GM19438 (cell line): ENCODE results near the gene FAM83D.
"Not testable (repeated sequence)": the region's sequence is repeated elsewhere in the genome, so short reads cannot be mapped to it uniquely, and the experiment has no call there.

Experiments
- ATAC-seq: cut with Tn5 transposase; IDR thresholded peaks from one replicate; pipeline ENCODE4 v1.9.1; 2021; ENCODE audit warnings: low read depth; ENCODE audit not compliant: unreplicated experiment

FAM83D gene

DNA sequence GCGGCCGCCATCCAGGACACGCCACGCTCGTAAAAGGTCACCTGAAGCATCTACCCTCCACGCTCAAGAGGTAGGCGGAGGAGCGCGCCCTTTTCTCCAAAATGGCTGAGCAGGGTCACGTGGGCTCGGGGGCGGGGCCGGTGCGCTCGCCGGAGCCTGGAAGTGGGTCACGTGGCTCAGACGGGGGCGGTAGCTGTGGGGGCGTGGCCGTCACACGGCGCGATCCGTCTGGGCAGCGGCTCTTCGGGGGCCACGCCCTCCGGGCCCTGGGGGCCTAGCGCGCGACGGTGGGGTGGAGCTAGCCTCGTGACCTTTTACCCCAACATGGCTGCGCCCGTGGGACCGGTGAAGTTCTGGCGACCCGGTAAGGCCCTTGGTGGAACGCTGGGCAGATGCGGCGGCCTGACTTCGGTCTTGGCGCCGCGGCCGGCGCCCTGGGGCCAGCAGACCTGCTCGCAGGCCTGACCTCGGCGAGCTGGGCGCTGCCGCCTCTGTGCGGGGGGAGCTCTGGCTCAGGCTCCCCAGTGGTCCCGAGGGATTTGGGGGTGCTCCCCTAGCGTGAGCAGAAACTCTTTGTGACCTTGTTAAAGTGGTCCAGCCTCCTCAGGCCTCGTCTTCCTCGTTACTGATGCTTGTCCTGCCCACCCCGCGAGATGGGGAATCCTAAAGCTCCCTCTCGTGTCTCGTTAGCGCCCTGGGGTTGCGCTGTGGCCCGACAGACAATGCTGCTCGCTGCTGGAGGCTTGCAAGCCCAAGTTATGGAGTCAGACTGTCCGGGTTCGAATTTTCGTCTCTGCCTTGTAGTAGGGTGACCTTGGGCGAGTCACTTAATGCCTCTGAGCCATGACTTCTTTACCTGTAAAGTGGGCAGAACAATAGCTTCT is 36.1 kb downstream of the FAM83D start, which contains the start of gene DHX35:
DHX35 (plus strand) TSS at position 301 of the 884 bp plus-strand sequence; CDS start at position 325, 24 bp downstream.
- peak; percentile 93 for ATAC-seq

DNA sequence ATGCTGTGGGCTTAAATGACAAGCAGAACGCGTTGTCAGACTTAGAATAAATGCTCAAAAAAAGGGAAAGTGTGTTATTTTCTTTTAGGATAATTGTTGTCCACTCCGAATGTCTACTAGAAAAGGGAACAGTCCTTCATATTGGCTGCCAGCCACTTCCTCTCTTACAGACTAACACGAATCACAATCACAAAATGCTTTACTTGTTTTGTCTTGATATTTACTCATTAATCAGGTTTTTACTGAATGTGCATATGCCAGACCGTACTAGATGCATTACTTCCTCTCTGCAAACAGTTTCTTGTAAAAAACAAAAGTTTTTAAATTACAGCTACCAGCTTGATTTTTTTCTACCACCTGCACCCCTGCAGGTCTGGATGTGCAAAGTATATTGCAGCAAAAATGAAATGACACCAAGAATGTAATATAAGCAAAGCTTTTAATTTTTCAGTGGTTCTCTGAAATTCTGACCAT is 36.7 kb downstream of the FAM83D start:
- ATAC-seq: no peak

DNA sequence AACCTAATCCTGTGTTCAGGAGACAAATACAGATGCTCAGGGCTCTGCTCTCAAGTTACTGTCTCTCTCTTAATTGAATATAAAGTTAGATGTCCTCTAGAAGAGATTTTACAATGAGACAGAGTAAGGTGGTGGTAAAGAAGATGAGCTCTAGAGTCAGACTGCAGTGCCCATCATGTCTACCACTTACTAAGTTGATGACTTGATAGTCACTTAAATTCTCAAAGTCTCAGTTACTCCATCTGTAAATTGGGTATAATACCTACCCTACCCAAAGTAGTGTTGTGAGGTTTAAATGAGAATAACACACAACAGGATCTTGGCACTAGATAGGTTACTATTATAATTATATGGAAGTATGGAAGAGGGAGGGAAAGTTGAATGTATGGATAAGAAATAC is 37.5 kb downstream of the FAM83D start:
- ATAC-seq: no peak

DNA sequence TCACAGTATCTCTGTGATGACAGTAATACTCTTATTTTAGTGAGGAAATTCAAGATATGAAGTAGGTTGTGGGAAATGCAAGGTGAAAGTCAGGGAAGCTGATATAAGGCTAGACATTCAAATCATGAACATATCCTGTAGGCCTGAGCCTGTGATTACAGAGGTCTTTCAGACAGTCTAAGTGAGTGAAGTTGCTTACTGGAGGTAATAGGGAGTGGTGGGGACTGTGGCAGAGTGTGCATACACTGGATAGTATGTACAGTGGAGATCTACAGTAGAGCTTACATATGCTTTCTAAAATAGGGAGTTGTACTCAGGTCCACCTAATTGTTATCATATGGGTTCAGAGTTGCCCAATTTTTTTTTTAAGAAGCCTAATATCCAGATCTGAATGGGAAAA is 39.0 kb downstream of the FAM83D start:
- ATAC-seq: no peak

DNA sequence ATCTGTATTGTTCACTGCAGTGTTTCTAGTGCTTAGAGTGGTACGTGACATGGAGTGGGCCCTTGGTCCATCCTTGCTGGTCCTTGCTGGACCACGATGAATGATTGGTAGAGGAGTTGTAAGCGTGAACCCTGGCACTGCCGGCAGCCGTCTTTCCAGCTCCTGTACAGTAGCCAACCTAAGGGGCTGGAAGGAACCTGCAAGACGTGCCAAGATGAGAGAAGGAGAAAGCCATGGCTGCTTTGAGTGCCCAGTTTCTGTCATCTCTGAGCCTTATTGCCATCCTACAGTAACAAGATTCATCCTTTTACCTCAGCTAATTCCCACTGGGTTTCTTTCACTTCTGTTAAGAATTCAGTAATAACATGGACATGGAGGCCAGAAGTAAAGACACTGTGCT is 41.9 kb downstream of the FAM83D start:
- no peak for ATAC-seq

DNA sequence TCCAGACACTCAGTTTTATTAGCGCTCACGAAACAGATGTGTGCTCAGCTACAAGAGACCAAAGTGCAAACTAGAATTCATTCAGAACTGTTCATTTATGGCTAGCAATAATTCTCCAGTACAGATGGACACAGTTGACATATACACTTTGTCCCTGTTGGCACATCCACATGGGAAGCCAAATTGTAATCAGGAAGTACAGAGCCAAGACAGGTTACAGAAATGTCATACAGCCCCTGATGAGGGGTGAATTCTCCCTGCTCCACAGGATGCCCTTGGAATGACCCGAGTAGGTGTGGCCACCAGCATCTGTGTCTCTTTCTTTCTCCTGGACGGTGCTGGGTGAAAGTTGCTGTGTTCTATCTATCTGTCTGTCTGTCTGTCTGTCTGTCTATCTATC is 43.5 kb downstream of the FAM83D start:
- no peak for ATAC-seq

DNA sequence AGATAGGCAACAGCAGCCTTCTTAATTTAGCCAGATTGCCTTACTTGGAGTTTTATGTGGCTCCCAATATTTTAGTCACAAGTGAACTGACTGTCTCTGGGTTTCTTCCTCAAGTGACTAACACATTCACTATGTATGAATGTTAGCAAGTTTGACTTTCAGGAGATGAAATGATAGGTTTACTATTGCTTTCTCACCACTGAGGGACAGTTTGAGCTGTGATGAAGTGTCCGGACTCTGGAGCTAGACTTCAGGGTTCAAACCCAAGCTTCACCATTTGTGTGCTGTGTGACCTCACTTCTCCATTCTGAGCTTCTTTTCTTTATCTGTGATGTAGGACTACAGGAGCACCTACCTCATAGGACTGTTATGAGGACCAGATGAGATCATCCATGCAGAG is 44.1 kb downstream of the FAM83D start:
- ATAC-seq: no peak

DNA sequence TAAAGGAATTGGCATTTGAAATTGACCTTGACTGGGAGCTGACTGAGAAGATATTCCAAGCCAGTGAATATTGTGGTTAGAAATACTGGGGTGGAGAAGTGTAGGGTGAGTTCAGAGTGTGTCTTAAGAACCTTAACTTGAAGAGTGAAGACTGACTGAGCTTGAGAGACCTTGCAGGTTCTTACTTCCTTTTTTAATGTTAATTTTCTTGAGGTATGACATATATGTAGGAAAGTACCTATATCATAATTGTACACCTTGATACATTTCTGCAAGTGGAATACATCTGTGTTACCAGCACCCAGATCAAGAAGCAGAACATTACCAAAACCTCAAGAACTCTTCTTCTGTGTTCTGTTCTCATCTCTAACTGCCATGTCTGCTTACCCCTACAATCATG is 46.9 kb downstream of the FAM83D start:
- ATAC-seq: no peak

DNA sequence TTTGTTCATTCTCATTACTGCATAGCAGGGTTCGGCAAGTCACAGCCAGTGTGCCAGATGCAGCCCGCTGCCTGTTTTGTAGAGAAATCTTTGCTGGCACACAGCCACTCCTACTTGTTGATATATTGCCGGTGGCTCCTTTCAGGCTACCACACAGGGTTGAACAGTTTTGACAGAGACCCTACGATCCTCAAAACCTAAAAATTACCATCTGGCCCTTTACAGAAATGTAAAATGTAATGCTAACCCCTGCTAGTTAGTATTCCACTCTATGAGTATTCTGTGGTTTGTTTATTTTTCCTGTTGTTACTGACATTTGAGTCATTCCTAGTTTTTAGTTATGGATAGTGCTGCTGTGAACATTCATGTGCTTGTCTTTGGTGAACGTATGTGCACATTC is 47.4 kb downstream of the FAM83D start:
- ATAC-seq: no peak

DNA sequence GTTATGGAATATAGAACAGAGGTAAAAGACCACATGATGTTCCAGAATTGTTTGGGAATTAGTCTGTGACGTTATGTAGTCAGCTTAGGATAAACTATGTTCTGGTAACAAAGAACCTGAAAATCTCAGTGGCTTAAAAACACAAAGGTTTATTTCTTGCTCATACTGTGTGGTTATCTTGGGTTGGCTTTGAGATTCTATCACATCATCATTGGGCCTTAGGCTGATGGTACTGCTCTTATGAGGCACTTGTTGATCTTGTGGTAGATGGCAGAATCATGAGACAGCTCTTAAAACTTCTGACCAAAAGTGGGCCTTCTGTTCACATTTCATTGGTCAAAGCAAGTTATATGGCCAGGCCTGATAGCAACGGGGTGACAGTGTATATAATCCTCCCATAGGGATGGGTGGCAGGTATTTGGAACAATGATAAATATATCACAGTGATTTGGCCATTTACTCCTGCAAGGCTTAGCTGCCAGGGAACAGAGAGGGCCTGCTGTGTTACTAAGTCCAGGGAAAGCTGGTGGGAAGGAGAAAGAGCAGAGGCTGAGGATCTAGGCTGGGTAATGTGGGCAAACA is 49.4 kb downstream of the FAM83D start:
- ATAC-seq: no peak

DNA sequence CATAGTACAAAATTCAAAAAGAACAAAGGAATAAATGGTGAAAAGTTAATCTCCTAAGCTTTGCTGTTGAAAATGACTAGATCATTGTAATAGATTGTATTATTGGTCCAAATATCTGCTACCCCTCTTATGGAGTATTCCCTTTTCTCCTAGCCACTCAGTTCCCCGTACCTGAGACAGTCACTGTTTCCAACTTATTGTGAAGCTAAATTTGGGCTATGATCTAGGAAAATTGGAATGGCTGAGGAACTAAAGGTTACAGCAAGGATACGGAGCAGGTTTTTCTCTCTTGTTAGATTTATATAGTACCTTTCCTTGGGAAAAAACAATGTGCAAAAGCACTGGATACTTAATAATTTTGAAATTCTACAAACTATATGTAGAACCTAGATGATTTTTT is 53.2 kb downstream of the FAM83D start:
- no peak for ATAC-seq

DNA sequence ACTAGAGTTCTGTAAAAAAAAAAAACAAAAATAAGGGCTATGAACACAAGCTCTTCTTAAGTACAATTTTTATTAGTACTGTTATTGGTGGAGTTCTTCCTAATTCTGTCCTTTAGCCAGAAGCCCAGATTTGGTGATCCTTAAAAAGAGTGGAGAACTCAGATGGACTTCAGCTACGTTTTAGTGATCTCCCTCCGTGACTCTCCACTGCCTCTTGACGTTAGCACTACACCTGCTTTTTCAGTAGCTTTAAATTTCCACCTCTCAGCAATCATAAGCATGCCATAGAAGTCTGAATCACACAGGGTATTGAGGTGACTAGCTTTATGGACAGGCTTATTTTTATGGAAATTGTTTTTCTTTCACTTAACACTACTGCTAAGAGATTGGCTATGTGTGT is 53.6 kb downstream of the FAM83D start:
- no peak for ATAC-seq

DNA sequence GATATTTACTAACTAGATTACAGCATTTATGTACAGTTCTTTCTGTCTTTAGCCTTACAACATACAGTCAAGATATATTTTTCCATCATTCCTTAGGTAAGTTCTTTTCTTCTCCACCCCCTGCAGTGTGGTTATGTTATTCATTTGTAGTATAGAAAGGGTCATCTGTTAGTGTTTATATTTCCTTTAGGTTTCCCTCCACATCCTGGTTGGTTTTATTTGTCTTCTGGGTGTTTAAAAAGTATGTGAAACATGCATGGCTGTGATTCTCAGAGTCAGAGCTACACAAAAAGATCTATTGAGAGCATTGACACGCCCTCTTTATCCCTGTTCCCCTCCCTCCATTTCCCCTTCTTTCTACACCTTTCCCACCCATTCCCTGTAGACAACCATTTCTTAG is 56.1 kb downstream of the FAM83D start:
- ATAC-seq: no peak

DNA sequence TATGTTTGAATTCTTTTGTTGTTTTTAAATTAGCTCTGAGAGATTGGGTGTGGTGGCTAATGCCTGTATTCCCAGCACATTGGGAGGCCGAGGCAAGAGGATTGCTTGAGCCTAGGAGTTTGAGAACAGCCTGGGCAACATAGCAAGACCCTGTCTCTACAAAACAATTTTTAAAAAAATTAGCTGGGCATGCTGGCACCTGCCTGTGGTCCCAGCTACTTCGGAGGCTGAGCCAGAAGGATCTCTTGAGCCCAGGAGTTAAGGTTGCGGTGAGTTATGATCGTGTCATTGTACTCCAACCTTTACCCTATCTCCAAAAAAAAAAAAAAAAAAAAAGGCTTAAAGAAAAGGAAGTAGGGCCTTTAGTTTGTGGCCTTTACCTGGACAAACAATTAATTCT is 58.8 kb downstream of the FAM83D start:
- ATAC-seq: no peak

DNA sequence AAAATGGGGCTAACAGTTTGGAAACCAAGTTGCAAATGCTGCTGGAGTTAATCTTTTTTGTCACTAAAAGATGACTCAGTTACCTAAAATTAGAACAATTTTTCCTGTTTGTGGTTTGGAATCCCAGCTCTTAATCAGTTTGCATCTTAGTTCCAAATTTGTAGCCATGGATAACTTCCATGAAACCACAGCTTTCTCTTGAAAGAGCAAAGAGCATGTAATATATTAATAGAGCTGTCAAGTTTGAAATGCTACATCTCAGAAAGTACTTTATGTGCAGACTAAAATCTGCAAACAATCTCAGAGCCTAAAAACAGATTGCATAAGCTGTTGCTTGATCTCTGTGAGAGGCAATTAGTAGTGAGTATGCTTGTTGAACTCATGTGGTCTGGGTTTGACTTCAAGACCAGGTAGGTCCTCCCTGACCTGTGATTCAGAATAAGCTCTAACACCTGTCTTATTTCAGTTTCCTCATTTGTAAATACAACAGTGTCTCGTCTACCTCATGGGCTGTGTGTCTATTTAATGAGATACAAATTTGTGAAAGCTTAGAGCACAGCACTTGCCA is 59.5 kb downstream of the FAM83D start:
- ATAC-seq: no peak

DNA sequence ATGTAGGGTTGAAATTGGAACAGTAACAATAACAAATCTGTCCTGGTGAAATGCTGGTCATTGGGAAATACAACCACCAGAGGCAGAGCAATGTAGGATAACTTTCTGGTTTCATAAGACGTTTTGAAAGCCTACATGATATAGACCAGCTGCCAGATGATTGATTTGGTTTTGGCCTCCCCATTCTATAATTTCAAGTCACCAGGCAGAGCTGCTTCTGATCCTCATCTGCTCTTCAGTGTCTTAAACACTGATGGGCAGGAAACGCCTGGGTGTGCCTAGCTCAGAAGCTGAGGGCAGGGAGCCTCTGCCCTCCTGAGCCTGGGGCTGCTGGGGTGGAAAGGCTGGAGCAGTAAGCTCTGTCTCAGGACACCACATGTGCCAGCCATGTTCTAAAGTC is 60.4 kb downstream of the FAM83D start:
- ATAC-seq: no peak

DNA sequence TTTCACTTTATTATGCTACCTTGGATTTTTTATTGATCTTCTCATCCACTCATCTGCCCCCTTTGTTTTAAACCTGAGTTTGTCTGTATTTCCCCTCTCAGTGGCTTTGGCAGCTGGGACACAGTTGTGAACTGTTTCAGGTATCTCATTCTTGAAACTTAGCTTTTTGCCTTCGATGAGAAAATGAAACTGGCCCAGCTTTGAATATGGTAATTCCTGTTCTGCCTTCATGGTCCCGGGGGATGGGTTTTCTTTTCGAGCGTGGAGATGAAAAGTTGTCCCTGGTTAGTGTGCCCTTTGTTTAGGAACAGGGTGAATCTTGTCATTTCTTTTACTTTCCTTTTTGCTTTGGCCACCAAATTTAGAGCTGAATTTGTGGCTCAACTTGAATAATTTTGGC is 61.6 kb downstream of the FAM83D start:
- peak; percentile 76 for ATAC-seq

DNA sequence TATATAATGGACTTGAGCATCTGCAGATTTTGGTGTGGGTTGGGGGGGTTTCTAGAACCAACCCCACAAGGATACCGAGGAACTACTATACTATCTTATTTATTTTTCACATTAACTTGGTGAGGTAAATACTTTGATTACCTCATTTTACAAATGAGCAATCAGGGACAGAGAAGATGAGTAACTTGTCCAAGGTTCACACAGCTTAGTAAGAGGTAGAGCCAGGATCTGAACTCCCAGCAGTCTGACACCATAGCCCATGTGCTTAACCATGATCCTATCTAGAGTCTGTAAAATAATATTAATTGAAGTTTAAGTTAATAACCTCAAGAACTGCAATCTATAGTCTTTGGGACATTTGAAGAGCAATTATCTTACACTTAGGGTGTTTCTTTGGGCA is 64.5 kb downstream of the FAM83D start:
- ATAC-seq: no peak

DNA sequence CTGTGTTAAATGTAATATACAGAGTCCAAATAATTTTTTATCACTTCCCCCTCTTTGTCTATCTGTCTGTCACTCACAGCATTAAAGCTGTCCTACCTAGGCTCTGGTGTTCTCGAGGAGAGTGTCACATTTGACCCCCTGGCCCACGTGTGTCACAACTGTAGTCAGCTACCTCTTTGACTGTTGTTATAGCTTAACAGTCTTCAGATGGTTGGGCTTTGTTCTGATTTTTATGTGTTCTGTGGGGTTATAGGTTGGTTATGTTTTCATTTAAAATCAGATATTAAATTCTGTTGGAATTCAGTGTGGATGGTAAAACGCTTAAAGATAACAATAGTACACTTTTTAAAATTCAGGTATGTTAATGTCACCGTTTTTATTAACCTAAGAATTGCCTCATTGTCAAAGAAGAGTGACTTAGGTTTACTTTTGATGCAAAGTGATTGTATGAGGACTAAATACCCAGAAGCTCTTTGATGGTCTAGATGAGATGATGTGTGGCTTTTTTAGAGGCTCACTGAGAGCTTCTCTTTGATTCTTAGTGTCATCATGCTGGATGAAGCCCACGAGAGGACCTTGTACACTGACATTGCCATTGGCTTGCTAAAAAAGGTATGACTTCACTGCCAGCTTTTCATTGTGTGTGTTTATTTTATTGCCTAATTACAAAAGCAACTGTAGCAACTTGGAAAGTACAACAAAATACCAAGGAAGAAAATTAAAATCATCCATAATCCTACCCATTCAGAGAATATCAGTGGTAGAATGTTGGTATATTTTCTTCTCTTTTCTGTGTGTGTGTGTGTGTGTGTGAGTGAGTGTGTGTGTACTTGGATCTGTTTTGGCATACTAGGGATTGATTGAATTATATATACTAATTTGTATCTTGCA is 65.8 kb downstream of the FAM83D start:
- ATAC-seq: no peak

DNA sequence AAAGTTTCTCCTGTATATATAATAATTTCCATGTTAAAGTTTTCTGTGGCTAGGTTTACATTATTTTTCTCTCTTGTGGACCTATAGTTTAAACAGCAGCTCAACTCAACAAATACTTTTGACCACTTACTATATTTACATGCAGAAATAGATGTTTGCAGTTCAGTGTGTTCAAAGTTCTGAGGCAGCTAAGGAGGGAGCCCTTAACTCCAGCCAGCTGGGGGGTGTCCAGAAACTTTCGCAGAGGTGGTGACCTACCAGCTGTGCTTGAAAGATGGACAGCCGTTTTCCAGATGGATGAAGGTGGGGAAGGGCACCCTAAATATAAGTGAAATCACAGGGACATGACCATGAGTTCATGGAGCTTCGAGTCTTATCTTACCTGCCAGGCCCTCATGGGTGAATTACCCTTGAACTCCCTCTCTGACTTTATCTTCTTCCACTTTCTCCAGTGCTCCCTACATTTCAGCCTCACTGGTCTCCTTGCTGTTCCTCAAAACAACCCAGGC is 69.4 kb downstream of the FAM83D start:
- ATAC-seq: no peak

DNA sequence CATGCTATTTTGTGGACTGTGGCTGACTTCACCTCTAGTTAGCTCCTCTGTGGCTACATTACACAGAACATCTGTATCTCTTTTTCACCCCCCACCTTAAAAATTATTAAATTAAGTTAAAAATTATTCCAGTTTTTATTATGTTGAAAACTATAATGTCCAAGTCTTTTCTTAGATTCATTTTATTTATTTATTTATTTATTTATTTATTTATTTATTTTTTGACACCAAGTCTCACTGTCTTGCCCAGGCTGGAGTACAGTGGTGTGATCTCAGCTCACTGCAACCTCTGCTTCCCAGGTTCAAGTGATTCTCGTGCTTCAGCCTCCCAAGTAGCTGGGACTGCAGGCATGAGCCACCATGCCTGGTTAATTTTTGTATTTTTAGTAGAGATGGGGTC is 70.6 kb downstream of the FAM83D start:
- ATAC-seq: not testable (repeated sequence)
